COLO668 (cell line): ENCODE measurements around the gene CX3CR1.

Experiments used
- DNase-seq: peaks from one replicate; lab custom pipeline; 2025; ENCODE audit not compliant: unreplicated experiment; lab: John Stamatoyannopoulos, UW

CX3CR1 gene

GRCh38 chr3:39226106-39226741, 53.6 kb downstream of the CX3CR1 start:
- DNase-seq: no peak

- no peak for DNase-seq
Observed at GRCh38 chr3:39224288-39224687, 55.5 kb downstream of the CX3CR1 start.

- no peak for DNase-seq
Observed at GRCh38 chr3:39222939-39223338, 56.9 kb downstream of the CX3CR1 start.

GRCh38 chr3:39222462-39222861, 57.4 kb downstream of the CX3CR1 start:
- DNase-seq: no peak

- no peak for DNase-seq
Observed at GRCh38 chr3:39221141-39221530, 58.7 kb downstream of the CX3CR1 start.

GRCh38 chr3:39220407-39221140, 59.3 kb downstream of the CX3CR1 start:
- DNase-seq: no peak

GRCh38 chr3:39219702-39220101, 60.1 kb downstream of the CX3CR1 start:
- no peak for DNase-seq

- DNase-seq: no peak
Observed at GRCh38 chr3:39216176-39216790, 63.6 kb downstream of the CX3CR1 start.

GRCh38 chr3:39213613-39214012, 66.2 kb downstream of the CX3CR1 start:
- DNase-seq: no peak
